Right renal cortex interstitium (tissue), 3 donors: ENCODE results near the gene VSX1. TPM values are rescaled to one million over a fixed set of nuclear protein-coding genes. Genes with fewer than 3 reads are reported as not detected.

Experiments used
- DNase-seq, 3 donors: peaks; one replicate each; pipeline ENCODE4 v3.0.0-alpha.2; 2013; ENCODE audit warnings: low read depth in 3 of 3, low spot score in 2 of 3
- polyA plus RNA-seq, 3 donors: library from polyadenylated mRNA; unstranded; fragments of 120-200 nt; gene quantifications; one replicate each; pipeline ENCODE4 v1.2.1, GENCODE V29; 2013; ENCODE audit not compliant: insufficient read length in 3 of 3

Gene VSX1
- polyA plus RNA-seq, 3 donors: not detected

DNA sequence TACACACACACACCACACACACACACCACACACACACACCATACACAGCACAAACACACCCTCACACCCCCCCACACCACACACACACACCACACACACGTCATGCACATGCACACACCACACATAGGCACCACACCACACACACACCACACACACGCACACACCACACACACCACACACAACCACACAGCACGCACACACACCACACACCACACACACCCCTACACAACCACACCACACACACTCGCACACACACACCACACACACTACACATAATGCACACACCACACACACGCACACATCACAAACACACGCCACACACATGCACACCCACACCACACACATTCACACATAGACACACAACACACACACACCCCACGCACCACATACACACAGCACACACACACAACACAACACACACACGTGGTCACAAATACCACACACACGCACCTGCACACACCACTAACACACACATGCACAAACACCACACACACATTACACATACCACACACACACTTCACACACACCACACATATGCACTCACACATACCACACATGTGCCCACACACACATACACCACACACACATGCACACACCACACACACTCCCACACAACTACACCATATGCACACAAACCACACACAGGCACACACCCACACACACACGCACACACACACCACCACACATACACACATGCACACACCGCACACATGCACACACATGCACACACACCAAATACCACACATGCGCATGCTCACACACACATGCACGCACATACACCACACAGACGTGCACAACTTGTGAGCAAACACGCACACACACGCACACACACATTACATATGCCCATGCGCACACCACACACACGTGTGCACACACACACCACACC is 14.6 kb downstream of the VSX1 start:
- DNase-seq: no peak

- no peak for DNase-seq
Measured at GRCh38 chr20:25066386-25066785, 15.6 kb downstream of the VSX1 start.

- no peak for DNase-seq
Measured at GRCh38 chr20:25065625-25066338, 16.2 kb downstream of the VSX1 start.

DNA sequence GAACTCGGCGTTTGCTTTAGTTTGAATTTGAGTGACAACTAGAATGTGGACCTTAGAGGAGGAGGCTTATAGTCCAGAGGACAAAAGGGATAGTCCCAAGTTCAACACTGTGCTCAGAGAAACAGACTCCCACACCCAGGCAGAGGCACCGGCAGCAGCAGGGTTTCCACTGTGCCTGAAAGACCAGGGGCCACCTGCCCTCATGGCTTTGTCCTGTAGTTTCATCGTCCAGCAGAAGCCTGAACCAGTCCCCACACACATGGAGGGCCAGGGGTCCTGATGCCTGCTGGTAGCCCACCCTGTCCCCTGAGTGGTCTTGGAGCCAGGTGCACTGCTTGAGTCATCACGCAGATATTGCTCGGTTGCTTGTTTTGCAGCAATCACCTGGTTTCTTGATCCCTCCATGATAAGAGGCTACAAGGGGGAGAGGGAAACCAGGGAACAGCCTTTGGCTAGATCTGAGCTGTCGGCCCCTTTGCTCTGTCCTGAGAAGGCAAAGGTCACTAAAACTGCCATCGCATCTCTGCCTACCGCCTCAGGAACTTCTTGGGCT is 16.8 kb downstream of the VSX1 start:
- DNase-seq: no peak

- no peak for DNase-seq
Measured at GRCh38 chr20:25064561-25065071, 17.3 kb downstream of the VSX1 start.

- no peak for DNase-seq
Measured at GRCh38 chr20:25063981-25064380, 18.0 kb downstream of the VSX1 start.

GRCh38 chr20:25063546-25063945 is 18.4 kb downstream of the VSX1 start:
- DNase-seq: no peak

DNA sequence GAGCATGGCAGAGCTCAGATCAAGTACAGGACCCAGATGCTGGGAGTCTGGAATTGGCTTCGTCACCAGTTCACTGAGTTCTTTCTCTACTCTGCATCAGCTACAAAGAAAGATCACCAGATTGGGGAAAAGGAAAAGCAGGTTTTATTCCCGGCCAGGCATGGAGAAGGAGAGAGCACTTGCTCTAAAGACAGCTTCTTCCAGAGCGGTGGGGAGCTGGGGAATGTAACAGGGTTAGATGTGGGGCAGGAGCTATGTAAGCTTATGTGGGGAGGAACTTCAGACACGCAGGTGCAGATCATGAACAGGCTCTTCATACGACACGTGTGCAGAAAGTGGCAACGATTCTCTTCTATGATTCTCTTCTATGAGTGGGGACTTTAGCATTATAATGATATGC is 19.1 kb downstream of the VSX1 start:
- DNase-seq: no peak

- no peak for DNase-seq
Measured at GRCh38 chr20:25061821-25062530, 20.0 kb downstream of the VSX1 start.

DNA sequence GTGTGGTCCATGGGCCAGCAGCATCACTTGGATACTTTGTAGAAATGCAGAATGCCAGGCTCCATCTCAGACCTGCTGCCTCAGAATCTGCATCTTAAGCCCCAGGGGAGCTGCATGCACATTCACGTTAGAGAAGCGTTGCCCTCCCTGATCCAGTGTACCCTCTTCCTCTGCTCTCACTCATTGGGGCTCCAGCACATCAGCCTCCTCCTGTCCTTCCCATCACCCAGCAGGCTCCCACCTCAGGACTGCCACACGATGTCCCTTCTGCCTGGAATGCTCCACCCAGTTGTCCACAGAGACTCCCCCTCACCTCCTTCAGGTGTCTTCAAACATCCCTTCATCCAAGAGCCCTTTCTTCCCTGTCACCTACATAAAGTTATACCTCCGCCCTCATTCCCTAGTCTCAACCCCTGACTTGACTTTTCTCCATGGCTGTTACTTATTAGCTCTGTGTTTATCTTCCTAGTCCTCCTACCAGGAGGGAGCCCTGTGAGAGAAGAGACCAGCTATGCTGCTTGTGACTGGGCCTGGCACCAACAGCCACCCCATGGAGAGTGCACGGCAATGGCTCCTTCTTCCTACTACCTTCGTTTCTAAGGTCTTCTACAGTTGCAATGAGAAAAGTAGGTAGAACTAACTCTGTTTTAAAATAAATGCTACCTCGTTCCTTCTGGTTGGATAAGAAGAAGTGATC is 20.7 kb downstream of the VSX1 start:
- no peak for DNase-seq

DNA sequence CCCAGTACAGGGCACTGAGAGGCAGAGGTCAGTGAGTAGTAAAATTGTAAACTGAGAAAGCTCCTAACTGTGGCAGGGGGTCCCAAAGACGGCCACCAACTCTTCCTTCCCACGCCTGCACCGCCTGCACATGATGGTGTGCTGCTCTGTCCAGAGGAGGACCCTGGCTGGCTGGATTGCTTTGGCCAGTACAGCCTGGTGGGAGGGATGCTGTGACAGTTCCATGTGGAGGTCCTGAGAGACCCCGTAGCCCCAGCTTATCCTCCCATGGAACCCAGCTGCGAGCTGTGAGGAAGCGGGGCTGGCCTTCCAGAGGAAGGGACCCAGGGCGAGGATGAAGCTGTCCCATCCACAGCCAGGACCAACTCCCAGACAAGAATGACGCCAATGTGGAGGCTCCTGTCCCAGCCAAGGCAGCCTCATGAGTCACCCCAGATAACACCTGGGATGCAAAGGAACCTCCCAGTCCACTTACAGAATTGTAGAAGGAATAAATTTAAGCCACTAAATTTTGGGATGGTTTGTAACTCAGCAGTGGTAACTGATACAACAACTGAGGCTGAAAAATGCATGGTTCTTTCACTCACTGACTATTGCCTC is 22.0 kb downstream of the VSX1 start:
- no peak for DNase-seq

- no peak for DNase-seq
Measured at GRCh38 chr20:25058847-25059810, 22.8 kb downstream of the VSX1 start.

DNA sequence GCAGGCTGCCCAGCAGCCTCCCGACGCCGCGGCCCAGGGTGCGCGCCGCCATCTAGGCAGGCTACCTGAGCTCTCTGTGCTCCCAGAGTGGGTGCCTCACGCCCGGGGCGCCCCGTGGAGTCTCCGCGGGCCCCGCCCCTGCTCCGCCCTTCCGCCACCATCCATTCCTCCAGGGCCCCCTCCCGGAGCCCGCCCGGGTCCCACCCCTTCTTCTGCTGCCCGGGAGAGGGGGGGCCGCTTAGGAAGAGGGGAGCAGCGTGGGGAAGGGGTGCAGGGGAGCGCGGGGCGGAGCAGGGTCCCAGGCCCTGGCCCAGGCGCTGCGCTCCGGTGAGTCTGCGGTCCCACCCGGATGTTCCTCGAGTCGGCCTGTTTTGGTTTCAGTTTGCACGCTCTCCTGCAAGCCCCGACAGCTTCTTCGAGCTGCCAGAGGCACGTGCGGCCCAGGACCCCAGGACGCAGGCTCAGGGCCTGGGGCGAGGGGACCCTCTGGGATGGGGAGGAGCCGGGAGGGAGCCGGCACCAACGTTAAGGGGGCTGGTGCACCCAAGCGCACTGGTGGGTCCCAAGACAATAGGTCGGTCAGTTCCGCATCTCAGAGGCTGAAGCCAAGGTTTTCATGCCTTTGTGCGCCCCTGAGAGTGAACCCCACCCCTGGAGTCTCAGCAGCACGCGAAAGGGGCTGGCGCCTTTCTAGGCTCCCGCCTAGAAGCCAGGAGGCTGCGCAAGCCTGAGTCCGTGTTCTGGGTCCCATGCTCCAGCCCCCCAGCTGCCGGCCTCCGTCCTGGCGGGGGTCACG is 23.7 kb downstream of the VSX1 start, which contains the start of gene ACSS1:
ACSS1 (minus strand) TSS at position 89 of the 796 bp plus-strand sequence; CDS start at position 52, 37 bp downstream.
- DNase-seq: no peak

- no peak for DNase-seq
Measured at GRCh38 chr20:25057234-25058050, 24.5 kb downstream of the VSX1 start.

DNA sequence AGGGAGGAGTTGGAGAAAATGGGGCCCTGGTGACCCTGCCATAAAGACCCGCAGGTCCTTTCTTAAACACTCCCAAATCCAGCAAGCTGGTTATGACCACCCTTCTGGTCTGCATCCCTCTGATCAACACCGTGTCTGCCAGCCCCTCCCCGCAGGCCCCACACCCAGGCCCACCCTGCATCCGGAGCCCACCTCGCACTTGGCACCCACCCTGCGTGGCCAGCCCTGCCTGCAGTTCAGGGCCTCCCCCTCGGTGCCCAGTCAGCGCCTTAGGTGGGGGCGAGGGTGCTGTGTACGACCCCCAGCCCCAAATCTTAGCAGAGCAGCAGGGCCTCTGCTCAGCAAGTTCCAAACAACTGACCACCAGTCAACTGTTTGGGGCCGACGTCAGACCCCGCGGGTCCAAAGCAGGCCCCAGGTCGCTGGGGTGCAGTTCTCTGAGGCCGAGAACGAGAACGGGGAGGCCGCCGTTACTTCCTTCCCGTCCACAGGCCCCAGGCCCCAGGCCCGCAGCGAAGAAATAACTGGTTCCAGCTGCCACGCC is 25.2 kb downstream of the VSX1 start:
- DNase-seq: no peak

- no peak for DNase-seq
Measured at GRCh38 chr20:25055711-25056495, 26.0 kb downstream of the VSX1 start.
